ENCODE measurements around the gene ATG101. TPM values are rescaled to one million over a fixed set of nuclear protein-coding genes. Genes with fewer than 3 reads are reported as not detected.

ATG101 gene
- total RNA-seq, 6 experiments from 2014 or later = 62.1 to 73.6 (median 66.6) TPM

DNA sequence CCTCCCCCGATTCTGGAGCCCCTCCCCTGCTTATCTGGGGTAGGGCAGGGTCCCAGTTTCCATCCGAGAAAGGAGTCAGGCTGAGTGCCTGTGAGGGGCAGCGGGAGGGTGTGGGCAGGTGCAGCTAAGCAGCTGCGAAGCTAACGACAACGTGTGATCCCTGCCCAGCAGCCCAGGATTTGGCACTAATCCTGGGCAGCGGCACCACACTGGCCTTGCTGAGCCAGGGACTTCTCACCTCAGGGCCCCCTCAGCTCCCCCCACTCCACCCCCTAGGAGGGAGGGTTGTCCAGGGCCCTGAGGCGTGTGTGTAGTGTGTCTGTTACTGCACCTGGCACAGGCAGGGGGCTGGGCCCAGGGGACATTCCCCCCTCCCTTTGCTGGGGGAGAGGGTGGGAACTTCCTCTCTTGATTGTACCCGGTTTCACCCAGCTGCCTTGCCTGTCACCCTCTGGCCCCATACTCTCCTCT lies 11.5 kb downstream of the ATG101 start:
- Mint-ChIP-seq H3K36me3 (ENCODE audit: low read depth) (peaks cover 8% of the 10 kb centered on the region), H3K9me3 (no peaks in the 10 kb centered on the region), H3K4me3 (peak overlapping the region; percentile 67), H3K4me1 (ENCODE audit: low read depth) (peaks cover 37% of the 10 kb centered on the region), H3K27ac (peak overlapping the region; percentile 86), H3K27me3 (ENCODE audit: insufficient read depth) (peaks cover 4% of the 10 kb centered on the region)
- TF ChIP-seq, protein P1, sequence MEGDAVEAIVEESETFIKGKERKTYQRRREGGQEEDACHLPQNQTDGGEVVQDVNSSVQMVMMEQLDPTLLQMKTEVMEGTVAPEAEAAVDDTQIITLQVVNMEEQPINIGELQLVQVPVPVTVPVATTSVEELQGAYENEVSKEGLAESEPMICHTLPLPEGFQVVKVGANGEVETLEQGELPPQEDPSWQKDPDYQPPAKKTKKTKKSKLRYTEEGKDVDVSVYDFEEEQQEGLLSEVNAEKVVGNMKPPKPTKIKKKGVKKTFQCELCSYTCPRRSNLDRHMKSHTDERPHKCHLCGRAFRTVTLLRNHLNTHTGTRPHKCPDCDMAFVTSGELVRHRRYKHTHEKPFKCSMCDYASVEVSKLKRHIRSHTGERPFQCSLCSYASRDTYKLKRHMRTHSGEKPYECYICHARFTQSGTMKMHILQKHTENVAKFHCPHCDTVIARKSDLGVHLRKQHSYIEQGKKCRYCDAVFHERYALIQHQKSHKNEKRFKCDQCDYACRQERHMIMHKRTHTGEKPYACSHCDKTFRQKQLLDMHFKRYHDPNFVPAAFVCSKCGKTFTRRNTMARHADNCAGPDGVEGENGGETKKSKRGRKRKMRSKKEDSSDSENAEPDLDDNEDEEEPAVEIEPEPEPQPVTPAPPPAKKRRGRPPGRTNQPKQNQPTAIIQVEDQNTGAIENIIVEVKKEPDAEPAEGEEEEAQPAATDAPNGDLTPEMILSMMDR (IDR thresholded peaks at IDR 0.05) = no peak
- DNase-seq = no peak

DNA sequence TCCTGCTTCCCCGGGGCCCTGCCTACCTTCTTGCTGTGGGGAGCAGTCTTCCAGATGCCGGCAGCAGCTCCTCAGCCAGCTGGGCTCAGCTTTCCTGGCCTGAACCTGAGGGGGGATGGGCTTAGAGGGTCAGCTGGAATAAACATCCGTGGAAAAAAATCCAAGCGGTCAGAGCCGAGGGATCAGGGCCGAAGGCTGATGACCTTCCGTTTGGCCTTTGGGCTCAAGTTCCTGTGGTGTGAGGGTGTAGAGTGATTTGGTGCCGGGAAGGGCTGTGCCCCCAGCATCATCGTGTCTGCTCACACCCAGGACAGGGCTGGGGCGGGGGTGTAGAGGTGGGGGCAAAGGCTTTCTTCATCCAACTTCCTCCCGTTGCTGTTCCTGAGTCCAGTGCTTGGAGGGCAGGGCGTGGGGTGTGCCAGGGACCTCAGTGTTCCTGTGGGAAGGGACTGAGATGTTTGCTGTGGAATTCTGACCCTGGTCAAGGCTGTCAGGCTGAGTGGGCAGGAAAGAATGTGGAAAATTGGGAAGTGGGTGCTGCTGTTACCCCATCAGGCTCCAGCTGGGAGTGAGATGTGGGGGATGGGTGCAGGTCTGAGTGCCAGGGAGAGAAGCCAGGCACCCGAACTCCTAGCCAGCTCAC lies 12.4 kb downstream of the ATG101 start:
- Mint-ChIP-seq H3K27me3 (ENCODE audit: insufficient read depth) (peaks cover 8% of the 10 kb centered on the region), H3K36me3 (ENCODE audit: low read depth) (peaks cover 8% of the 10 kb centered on the region), H3K4me3 (peak overlapping the region; percentile 67), H3K9me3 (no peaks in the 10 kb centered on the region), H3K27ac (peak overlapping the region; percentile 86), H3K4me1 (ENCODE audit: low read depth) (peaks cover 37% of the 10 kb centered on the region)
- no peak for DNase-seq
- TF ChIP-seq, protein P1 (IDR thresholded peaks at IDR 0.05) = no peak

DNA sequence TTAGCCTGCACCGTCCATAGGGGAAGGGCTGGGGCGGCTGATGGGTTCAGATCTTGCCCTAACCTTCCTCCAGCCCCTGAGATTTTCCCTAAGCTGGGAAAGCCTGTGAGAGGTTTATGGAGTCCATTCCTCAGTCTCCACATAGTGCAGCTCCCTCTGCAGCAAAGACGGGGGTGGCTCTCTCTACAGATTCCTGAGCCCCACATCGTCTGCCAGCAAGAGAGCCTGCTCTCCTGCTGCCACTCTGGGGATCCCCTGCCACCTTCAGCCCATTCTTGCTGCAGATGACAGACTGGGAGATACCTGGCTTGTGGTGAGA lies 12.8 kb downstream of the ATG101 start:
- Mint-ChIP-seq H3K4me1 (ENCODE audit: low read depth) (peaks cover 36% of the 10 kb centered on the region), H3K27me3 (ENCODE audit: insufficient read depth) (peaks cover 12% of the 10 kb centered on the region), H3K36me3 (ENCODE audit: low read depth) (peaks cover 6% of the 10 kb centered on the region), H3K27ac (peak overlapping the region; percentile 86), H3K4me3 (peak overlapping the region; percentile 67), H3K9me3 (no peaks in the 10 kb centered on the region)
- TF ChIP-seq, protein P1 (IDR thresholded peaks at IDR 0.05) = no peak
- DNase-seq = no peak

DNA sequence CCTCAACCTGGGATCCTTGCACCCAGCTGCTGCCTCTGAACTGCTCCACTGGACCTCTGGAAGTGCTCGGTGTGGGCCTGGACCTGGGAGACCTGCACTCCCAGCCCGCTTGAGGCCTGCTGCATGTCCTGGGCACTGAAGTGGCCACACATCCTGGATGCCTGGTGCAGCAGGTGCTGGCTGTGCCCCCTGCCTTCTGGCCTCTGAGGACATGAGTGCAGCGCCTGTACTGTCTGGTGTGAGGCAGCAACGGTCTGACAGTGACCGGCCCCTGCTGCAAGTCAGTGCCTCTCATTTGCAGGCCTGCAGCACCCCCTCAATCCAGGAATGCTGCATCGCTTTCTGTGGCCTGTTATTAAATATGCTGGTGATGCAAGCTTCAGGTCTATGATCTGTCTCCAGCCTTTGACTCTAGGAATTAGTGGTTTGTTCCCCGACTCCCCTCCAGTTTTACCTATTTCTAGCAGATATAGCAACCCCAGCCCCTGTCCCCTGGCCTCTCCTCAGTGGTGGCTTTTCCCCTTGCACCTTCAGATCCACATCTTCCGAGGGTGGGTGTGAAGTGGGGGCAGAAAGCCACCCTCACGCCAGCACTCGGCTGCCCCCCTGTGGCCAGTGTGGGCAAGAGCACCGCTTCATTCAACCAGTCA lies 13.3 kb downstream of the ATG101 start:
- Mint-ChIP-seq H3K36me3 (ENCODE audit: low read depth) (peaks cover 2% of the 10 kb centered on the region), H3K4me3 (no peak overlapping the region; the same call in 1 of the 2 replicates), H3K27me3 (ENCODE audit: insufficient read depth) (peaks cover 12% of the 10 kb centered on the region), H3K4me1 (ENCODE audit: low read depth) (peaks cover 31% of the 10 kb centered on the region), H3K27ac (peak overlapping the region; percentile 86), H3K9me3 (no peaks in the 10 kb centered on the region)
- TF ChIP-seq, protein P1 (IDR thresholded peaks at IDR 0.05) = peak; percentile 99
- DNase-seq = peak; percentile 57

DNA sequence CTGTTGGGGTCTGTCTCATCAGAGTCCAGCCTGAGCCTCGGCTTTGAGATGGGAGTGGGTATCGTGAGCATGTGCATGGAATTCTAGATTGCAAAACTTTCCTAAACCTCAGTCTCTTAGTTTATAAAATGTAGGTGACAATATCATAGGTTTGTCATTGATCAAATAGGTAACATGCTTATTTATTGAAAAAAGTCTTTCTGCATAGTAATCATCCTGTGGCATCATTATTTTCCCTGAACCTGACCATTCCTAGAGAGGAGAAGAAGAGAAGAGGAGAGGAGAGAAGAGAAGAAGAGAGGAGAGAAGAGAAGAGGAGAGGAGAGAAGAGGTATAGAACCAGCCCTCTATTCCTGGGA lies 13.8 kb downstream of the ATG101 start:
- H3K4me3 Mint-ChIP-seq = no peak overlapping the region
- no peak for DNase-seq
- TF ChIP-seq, protein P1 (IDR thresholded peaks at IDR 0.05) = peak; percentile 66
- H3K27ac Mint-ChIP-seq = no peak overlapping the region
- H3K36me3 Mint-ChIP-seq (ENCODE audit: low read depth) = no peaks in the 10 kb centered on the region
- peaks cover 16% of the 10 kb centered on the region for H3K27me3 Mint-ChIP-seq (ENCODE audit: insufficient read depth)
- peaks cover 28% of the 10 kb centered on the region for H3K4me1 Mint-ChIP-seq (ENCODE audit: low read depth)
- no peaks in the 10 kb centered on the region for H3K9me3 Mint-ChIP-seq
